Muscle of leg (tissue), 11 donors: ENCODE results near the gene ZDHHC7. TPM values are rescaled to one million over a fixed set of nuclear protein-coding genes. Genes with fewer than 3 reads are reported as not detected.
A peak's percentile ranks its signal among the peaks of the same experiment; 100 is the strongest.

Experiments used
- DNase-seq: peaks from one replicate; pipeline ENCODE4 v3.0.0; 2013
- H3K27ac ChIP-seq: one replicate; pipeline ENCODE4 v1.5.1; 2013; ENCODE audit warnings: mild to moderate bottlenecking, low read length, control low read depth
- H3K27me3 ChIP-seq: one replicate; pipeline ENCODE4 v1.6.1; 2013; ENCODE audit warnings: low read length; ENCODE audit not compliant: control insufficient read depth, insufficient read depth
- H3K36me3 ChIP-seq: one replicate; pipeline ENCODE4 v1.6.1; 2013; ENCODE audit warnings: low read length; ENCODE audit not compliant: control insufficient read depth, insufficient read depth
- H3K4me1 ChIP-seq: one replicate; pipeline ENCODE4 v1.6.1; 2013; ENCODE audit warnings: low read length; ENCODE audit not compliant: control insufficient read depth, insufficient read depth
- H3K4me3 ChIP-seq: one replicate; pipeline ENCODE4 v1.5.1; 2013; ENCODE audit warnings: low read length, control low read depth
- H3K9me3 ChIP-seq: replicated peaks from 2 replicates; pipeline ENCODE4 v1.6.1; 2013; ENCODE audit warnings: low read depth, low read length; ENCODE audit not compliant: control insufficient read depth
- WGBS: methylation state at CpG from one replicate; pipeline ENCODE4 v1.1.5; 2013; ENCODE audit warnings: missing lambda C conversion rate; ENCODE audit not compliant: insufficient coverage; 5-methylcytosine and 5-hydroxymethylcytosine counted together
- polyA plus RNA-seq, 8 donors: library from polyadenylated mRNA; unstranded; fragments of 120-200 nt; gene quantifications; one replicate each; pipeline versions ENCODE4 v1.2.1 to v1.2.3, GENCODE V29; 2013; ENCODE audit warnings: inconsistent platforms in 1 of 8, low replicate concordance in 1 of 8; ENCODE audit not compliant: insufficient read length in 8 of 8, insufficient read depth in 1 of 8
- total RNA-seq: library from RNA; stranded (reverse); fragments of 120-200 nt; gene quantifications from one replicate; pipeline ENCODE4 v1.2.4, GENCODE V29; 2013

ZDHHC7 gene
- total and polyA plus RNA-seq, 9 donors = 28.7 to 44.7 (median 36.2) TPM

DNA sequence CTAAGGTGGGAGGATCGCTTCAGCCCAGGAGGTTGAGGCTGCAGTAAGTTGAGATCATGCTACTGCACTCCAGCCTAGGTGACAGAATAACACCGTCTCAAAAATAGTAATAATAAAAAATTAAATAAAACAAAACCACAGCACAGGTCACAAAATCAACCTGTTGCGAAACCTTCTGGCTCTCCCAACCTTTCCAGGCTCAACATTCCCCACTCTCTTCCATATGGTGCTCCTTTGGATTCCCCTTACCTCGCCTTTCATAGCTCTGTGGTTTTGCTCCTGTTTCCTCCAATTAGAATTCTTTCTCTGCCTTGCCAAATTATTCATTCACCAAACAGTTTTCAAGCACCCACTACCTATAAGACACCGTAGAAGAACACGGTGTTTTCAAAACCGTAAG lies 4.7 kb downstream of the ZDHHC7 start:
- H3K9me3 ChIP-seq = no peaks in the 10 kb centered on the region
- H3K36me3 ChIP-seq = peaks cover 5% of the 10 kb centered on the region
- no peak for DNase-seq
- H3K27ac ChIP-seq = no peak overlapping the region
- WGBS = 96% methylated on average over 2 of the region's 7 CpGs
- H3K27me3 ChIP-seq = no peaks in the 10 kb centered on the region
- H3K4me3 ChIP-seq = no peak overlapping the region
- peaks cover 35% of the 10 kb centered on the region for H3K4me1 ChIP-seq

DNA sequence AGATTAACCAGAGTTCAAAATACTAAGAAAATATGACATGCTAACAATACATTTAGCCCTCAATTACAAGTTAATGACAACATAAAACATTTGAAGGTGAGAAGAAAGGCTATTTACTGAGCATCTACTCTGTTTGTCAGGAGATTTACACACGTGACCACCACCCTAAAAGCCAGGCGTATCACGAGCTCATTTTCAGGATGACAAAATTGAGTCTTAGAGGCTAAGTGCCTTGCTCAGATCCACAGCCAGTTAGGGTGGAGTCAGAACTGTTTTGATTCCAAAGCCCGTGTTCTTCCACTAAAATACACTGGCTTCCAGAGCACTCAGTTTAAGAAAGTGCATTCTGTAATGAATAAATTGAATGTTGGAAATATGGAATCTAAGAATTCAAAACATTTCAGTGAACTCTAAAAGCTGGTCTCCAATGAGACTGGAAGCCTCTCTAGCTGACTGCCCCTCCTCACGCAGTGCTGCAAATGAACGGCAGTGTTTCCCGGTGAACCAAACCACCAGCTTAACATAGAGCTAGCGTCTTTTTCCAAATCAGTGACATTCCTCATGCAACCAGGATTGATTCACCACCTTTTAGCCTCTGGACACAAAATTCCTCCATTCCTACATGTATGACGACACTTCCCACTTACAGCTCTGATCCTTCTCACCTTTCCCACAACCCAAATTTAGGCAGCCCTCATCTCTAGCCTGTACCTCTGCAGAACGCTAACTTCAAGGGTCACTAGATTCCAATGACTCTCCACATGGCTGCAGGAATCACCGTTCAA lies 5.9 kb downstream of the ZDHHC7 start:
- no peak overlapping the region for H3K4me3 ChIP-seq
- H3K36me3 ChIP-seq = peaks cover 5% of the 10 kb centered on the region
- WGBS = 48% methylated on average over 7 of the region's 11 CpGs
- peak; percentile 89 for DNase-seq
- H3K27me3 ChIP-seq = no peaks in the 10 kb centered on the region
- no peaks in the 10 kb centered on the region for H3K9me3 ChIP-seq
- peaks cover 36% of the 10 kb centered on the region for H3K4me1 ChIP-seq
- H3K27ac ChIP-seq = peak overlapping the region; percentile 72

DNA sequence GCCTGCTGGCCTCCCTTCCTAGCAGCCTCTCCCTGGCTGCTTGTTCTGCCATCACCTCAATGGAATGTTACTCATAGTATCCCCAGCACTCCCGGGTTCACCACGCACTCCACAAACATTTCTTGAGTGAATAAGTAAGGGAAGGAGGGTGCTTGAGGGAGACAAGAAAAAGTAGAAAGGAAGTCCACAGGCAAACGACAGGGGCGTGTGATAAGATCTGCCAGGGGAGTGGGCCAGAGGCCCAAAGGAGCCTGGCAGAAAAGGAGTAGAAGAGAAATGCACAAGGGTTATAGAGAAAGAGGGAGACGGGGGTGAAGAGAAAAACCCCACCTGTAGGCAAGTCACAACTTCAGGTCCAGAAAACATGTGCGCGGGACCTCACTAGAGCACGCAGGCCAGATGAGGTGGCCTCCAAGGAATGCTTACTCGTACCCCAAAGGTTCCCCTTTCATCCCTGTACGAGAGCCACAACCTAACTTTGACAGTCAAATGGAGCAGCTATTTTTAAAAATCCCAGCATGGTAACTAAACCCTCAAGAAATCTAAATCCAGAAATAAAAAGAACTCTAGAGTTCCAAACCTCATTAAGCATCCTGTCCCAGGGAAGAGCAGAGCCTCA lies 6.6 kb downstream of the ZDHHC7 start:
- Histone ChIP-seq H3K9me3 (no peaks in the 10 kb centered on the region), H3K4me1 (peaks cover 36% of the 10 kb centered on the region), H3K36me3 (peaks cover 5% of the 10 kb centered on the region), H3K4me3 (no peak overlapping the region), H3K27me3 (no peaks in the 10 kb centered on the region), H3K27ac (peak overlapping the region; percentile 72)
- 69% methylated on average over 6 of the region's 10 CpGs for WGBS
- DNase-seq = peak; percentile 57

DNA sequence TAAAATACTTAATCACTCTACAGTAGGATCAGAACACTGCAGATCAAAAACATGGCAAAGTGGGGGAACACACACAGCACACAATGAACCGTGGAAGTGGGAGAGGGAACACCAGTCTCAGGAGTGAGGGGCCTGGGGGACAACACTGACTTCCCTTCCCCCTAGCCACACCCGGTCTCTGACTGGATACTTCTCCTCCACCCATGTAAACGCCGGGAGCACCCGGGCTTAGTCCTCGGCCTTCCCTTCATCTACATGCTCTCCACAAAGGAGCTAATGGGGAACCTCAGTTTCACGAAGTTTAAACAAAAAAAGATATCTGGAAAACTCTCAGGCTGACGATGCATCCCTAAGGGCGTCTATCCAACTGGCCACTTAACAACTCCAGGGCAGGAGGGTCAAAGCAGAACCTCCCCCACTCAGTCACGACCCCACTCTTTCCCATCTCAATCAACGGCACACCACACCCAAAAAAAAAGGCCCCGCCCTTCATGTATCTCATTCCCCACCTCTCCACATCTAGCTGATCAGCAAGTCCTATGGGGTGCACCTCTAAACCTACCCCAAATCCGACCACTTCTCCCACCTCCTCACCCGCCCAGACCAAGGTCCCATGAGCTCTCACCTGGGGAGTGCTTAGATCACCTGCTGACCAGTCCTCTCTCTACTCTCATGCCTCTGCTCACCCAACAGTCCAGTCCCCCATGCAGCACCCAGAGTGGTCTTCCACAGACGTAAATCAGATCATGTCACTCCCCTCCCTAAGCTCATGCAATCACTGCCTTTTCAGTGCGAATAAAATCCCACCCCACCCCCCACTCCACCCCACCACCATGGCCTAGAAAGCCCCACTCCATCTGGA lies 7.4 kb downstream of the ZDHHC7 start:
- 53% methylated on average over 10 of the region's 16 CpGs for WGBS
- peak overlapping the region; percentile 72 for H3K27ac ChIP-seq
- peaks cover 5% of the 10 kb centered on the region for H3K36me3 ChIP-seq
- no peaks in the 10 kb centered on the region for H3K27me3 ChIP-seq
- no peak overlapping the region for H3K4me3 ChIP-seq
- H3K9me3 ChIP-seq = no peaks in the 10 kb centered on the region
- peaks cover 36% of the 10 kb centered on the region for H3K4me1 ChIP-seq
- no peak for DNase-seq

DNA sequence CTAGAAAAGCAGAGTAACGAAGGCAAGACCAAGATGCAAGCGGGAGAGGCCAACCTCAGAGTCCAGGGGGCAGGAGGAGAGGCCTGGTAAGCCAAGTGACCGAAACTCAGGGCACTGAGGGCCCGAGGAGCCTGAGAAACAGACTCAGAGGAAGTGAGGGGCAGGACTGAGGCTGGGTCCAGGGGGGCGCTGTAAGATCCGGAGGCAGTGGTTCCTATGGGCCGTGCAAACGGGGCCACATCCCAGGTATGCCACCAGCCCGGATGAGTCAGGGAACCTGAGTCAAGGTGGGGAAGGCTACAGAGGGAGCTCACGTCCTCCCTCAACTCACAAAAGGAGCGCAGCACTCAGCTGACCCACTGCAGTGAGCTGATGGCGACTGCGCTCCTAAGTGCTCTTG lies 8.3 kb downstream of the ZDHHC7 start:
- Histone ChIP-seq H3K27me3 (no peaks in the 10 kb centered on the region), H3K4me1 (peaks cover 36% of the 10 kb centered on the region), H3K9me3 (no peaks in the 10 kb centered on the region), H3K27ac (peak overlapping the region; percentile 18), H3K36me3 (peaks cover 5% of the 10 kb centered on the region), H3K4me3 (no peak overlapping the region)
- 76% methylated on average over 11 of the region's 13 CpGs for WGBS
- DNase-seq = no peak

DNA sequence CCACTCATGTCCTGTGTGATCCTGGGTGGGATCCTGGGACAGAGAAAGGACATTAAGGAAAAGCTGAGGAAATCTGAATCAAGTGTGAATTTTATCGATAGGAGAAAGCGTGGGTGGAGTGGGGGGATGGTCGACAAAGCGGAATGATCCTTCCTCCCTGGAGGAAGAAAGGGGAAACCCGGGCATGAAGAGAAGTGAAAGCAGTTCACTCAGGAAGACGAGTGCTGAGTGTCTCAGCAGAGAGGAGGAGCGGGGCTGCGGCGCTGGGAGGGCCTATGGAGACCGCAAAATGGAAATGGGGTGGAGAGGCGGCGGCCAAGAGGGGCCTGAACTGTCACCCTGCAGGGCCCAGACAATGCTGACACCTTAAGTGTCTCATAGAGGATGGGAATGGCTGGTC lies 8.7 kb downstream of the ZDHHC7 start:
- no peaks in the 10 kb centered on the region for H3K27me3 ChIP-seq
- H3K27ac ChIP-seq = peak overlapping the region; percentile 67
- no peaks in the 10 kb centered on the region for H3K9me3 ChIP-seq
- 43% methylated on average over 12 of the region's 12 CpGs for WGBS
- peaks cover 5% of the 10 kb centered on the region for H3K36me3 ChIP-seq
- H3K4me3 ChIP-seq = no peak overlapping the region
- peaks cover 36% of the 10 kb centered on the region for H3K4me1 ChIP-seq
- peak; percentile 78 for DNase-seq

DNA sequence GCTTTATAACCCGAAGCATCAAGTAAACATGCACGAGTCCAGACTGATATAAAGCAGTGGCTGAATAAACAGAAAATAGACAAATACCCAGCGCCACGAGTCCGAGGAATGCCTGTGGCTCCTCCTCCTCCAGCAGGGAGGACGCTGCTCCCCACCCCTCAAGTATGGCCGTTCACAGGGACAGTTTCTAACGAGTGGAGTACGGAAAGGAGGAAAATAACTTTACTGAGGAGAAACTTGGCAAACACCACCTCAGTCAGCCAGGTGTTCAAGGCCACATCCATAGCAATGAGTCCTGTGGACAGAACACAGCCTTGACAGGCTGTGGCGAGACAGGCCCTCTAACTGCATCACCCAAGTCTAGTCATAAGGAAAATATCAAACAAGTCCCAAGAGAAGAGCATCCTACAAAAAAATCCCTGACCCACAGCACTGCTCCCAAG lies 9.2 kb downstream of the ZDHHC7 start:
- 38% methylated on average over 4 of the region's 10 CpGs for WGBS
- peak; percentile 46 for DNase-seq

DNA sequence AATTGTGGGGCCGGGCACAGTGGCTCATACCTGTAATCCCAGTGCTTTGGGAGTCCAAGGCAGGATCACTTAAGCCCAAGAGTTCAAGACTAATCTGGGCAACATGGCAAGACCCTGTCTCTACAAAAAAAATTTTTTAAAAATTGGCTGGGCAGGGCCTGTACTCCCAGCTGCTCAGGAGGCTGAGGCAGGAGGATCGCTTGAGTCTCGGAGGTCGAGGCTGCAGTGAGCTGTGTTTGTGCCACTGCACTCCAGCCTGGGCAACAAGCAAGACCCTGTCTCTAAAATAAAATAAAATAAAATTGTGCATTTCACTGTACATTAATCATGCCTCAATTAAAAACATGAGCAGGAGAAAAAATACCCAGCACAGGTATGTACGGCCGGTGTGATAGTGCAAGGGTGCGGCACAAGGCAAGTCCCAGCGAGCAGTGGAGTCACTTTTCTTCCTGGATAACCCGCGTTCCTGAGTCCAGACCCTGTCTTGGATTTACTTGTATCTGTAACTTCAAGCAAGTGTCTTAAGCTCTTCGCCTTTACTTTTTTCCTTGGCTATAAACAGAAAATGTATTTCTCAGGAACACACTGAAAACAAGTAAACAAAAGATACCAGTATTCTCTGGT lies 11.4 kb downstream of the ZDHHC7 start:
- H3K4me3 ChIP-seq = no peak overlapping the region
- peaks cover 11% of the 10 kb centered on the region for H3K36me3 ChIP-seq
- peaks cover 29% of the 10 kb centered on the region for H3K4me1 ChIP-seq
- H3K27ac ChIP-seq = no peak overlapping the region
- 91% methylated on average over 7 of the region's 11 CpGs for WGBS
- no peak for DNase-seq
- no peaks in the 10 kb centered on the region for H3K9me3 ChIP-seq
- no peaks in the 10 kb centered on the region for H3K27me3 ChIP-seq

More for the DNA sequence above, 9.2 kb downstream of the ZDHHC7 start:
- Histone ChIP-seq H3K36me3 (peaks cover 5% of the 10 kb centered on the region), H3K4me1 (peaks cover 36% of the 10 kb centered on the region), H3K27ac (peak overlapping the region; percentile 67), H3K27me3 (no peaks in the 10 kb centered on the region), H3K4me3 (no peak overlapping the region), H3K9me3 (no peaks in the 10 kb centered on the region)

DNA sequence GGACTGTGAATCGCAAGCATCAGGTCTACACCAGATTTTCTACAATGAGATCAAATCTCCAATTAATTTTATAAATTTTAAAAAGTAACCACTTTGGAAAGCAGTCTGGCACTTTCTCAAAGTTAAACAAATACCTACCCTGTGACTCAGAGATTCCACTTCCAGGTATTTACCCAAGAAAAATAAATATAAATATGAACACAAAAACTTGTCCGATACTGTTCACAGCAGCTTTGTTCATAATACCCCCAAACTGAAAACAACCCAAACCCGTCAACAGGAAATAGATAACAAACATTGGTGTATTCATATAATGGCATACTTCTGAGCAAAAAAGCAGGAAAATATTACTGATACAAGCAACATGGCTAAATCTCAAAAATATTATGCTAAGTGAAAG lies 12.1 kb downstream of the ZDHHC7 start:
- Histone ChIP-seq H3K36me3 (peaks cover 14% of the 10 kb centered on the region), H3K27me3 (no peaks in the 10 kb centered on the region), H3K9me3 (no peaks in the 10 kb centered on the region), H3K4me3 (no peak overlapping the region), H3K27ac (no peak overlapping the region), H3K4me1 (peaks cover 23% of the 10 kb centered on the region)
- WGBS = no CpG with 5 or more reads among the region's 3 CpGs
- DNase-seq = no peak
